Measurements from ENCODE around the gene TECTA. TPM values are rescaled to one million over a fixed set of nuclear protein-coding genes. Genes with fewer than 3 reads are reported as not detected.

The TECTA gene, protein sequence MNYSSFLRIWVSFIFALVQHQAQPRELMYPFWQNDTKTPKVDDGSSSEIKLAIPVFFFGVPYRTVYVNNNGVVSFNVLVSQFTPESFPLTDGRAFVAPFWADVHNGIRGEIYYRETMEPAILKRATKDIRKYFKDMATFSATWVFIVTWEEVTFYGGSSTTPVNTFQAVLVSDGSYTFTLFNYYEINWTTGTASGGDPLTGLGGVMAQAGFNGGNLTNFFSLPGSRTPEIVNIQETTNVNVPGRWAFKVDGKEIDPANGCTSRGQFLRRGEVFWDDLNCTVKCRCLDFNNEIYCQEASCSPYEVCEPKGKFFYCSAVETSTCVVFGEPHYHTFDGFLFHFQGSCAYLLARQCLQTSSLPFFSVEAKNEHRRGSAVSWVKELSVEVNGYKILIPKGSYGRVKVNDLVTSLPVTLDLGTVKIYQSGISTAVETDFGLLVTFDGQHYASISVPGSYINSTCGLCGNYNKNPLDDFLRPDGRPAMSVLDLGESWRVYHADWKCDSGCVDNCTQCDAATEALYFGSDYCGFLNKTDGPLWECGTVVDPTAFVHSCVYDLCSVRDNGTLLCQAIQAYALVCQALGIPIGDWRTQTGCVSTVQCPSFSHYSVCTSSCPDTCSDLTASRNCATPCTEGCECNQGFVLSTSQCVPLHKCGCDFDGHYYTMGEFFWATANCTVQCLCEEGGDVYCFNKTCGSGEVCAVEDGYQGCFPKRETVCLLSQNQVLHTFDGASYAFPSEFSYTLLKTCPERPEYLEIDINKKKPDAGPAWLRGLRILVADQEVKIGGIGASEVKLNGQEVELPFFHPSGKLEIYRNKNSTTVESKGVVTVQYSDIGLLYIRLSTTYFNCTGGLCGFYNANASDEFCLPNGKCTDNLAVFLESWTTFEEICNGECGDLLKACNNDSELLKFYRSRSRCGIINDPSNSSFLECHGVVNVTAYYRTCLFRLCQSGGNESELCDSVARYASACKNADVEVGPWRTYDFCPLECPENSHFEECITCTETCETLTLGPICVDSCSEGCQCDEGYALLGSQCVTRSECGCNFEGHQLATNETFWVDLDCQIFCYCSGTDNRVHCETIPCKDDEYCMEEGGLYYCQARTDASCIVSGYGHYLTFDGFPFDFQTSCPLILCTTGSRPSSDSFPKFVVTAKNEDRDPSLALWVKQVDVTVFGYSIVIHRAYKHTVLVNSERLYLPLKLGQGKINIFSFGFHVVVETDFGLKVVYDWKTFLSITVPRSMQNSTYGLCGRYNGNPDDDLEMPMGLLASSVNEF (N-terminal part only)
- total RNA-seq: 0.49 TPM

GRCh38 chr11:121100943-121101342 is at the start of gene TECTA:
Gene TECTA (plus strand): TSS chr11:121101243. CDS start chr11:121102666, 1,423 bp downstream.
- no peak for DNase-seq

GRCh38 chr11:121053244-121053643 is 47.8 kb upstream of the TECTA start:
- DNase-seq: no peak

- DNase-seq: no peak
These were observed 46.8 kb upstream of the TECTA start for GRCh38 chr11:121054266-121054665.

DNA sequence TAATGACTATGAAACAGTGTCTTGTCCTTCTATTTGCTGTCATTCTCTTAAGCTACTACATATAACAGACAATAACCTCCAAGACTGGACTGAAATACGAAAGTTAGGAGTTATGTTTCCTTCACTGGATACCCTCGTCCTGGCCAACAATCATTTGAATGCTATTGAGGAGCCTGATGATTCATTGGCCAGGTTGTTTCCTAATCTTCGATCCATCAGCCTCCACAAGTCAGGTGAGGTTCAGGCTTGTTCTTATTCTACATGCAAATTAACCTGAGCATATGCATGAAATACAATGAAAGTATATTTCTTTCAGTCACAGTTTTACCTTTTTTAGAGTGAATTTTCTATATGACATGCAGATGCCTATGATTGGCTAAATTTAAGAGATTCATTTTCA is 46.0 kb upstream of the TECTA start:
- DNase-seq: no peak

DNA sequence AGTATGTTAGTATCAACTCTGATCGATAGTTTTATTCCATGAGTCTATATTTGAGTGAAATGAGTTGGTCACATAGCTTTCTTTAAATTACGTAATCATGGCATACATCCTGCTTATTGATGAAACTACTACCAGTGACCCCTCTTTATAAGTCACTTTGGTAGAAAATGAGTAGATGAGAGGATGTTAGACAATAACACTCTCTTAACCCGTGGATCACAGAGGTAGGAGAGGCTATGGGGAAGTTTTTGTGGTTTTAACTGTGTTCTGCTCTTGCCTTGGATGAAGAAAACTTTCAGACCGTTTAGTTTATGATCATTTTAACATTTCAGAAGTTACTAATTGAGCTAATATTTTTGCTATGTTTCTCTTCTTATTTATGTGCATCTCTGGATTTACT is 43.1 kb upstream of the TECTA start:
- DNase-seq: no peak

DNA sequence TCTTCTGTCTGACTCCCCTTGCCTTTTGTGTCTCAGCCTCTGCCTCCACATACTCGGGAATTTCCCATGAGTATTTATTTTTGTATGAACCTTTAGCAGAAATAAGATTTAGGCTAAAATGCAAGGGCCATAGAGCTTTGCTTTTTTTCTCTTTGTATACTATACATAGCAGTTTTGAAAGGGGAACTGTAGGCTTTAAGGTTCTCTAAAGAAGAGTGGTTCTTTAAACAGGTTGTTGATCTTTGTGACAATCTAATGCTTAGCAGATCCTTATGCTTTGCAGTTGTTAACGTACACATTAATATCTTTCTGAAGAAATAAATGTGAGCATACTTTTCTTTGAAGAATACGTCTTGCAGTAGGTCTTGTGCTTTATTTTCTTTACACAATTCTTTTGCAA is 42.1 kb upstream of the TECTA start:
- no peak for DNase-seq

DNA sequence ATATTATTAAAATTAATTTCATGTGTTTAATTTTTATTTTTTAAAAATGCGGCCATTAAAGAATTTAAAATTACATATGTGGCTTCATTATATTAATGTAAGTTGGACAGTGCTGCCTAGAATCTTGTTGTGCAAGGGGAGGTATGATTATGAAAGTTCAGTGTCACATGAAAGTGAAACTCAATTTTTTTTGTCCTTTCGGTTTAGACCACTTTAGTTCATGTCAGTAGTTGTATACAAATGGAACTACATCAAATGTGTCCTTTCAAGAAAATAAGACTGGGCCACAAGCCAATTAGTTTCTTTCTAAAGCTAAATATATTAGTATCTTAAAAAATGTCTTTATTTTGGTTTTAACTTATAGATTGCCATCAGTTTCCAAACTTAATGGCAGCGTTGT is 41.4 kb upstream of the TECTA start:
- no peak for DNase-seq

DNA sequence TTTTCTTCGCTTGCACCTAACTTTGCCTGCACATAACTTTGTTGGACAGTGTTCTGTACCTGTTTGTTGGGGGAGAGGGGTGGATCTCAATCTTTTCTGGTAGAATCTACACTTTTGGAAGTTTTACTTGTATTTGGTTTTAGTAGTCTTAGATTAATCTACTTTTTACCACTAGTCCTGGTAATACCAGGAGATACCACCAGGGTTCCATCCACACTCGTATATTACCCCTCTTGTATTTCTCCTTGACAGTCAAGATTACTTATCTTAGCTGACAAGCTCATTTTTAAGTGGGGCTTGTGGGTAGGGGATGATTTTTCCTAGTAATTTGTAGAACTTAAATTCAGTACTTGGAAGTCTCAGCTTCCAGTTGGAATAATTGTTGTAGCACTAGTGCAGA is 37.3 kb upstream of the TECTA start:
- DNase-seq: no peak

DNA sequence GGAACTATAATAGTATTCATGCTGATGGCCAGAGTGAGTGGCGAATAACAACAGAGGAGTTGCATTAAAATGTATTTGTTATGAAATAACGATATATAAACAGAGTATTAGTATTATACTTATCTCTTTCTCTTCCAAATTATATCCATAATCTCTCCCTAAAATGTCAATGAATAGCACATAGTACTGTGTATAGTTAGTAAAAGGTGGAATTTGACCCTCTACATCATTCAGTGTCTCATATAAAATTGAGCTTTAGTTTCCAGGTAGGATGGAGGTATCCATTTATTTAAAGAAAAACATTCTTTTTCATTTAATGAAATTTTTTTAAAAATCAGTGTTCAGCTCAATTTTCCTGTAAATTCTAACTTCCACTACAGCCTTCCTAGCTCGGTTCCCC is 34.4 kb upstream of the TECTA start:
- no peak for DNase-seq

GRCh38 chr11:121067026-121067425 is 34.0 kb upstream of the TECTA start:
- DNase-seq: no peak

DNA sequence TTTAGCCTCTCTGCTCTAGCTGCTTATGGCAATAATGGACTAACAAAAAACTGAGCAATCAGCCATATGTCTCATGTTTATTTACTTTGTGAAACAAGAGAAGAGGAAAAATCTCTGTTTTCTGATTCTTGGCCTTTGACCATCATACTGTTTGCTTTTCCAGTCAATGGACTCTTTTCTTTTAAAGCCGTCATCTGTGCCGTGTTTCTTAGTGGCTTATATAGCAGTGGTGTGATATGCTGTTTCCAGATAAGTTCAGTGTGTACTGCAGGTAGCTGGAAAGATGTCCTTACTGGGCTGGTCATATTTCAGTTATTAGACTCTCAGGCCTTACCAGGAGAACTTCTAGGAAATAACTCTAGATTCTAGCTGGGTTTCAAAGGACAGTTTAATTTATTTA is 33.6 kb upstream of the TECTA start:
- DNase-seq: no peak

GRCh38 chr11:121067962-121068647 is 32.9 kb upstream of the TECTA start:
- peak; percentile 51 for DNase-seq

DNA sequence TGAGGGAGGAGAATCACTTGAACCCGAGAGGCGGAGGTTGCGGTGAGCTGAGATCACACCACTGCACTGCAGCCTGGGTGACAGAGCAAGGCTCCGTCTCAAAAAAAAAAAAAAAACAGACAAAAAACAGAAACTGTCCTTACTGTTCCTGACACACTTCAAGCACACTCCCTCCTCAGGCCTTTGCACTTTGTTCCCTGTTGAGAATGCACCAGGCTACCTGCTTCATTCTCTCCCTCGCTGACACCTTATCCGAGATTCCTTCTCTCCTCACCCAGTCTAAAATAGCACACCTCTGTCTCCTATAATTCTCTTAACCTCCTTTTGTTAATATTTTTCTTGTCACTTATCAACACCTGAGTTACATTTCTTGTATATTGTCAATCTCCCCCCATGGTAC is 32.3 kb upstream of the TECTA start:
- no peak for DNase-seq

- DNase-seq: no peak
These were observed 29.8 kb upstream of the TECTA start for GRCh38 chr11:121070951-121071845.

GRCh38 chr11:121071846-121072450 is 29.1 kb upstream of the TECTA start:
- DNase-seq: no peak

- DNase-seq: no peak
These were observed 19.7 kb upstream of the TECTA start for GRCh38 chr11:121081321-121081720.

DNA sequence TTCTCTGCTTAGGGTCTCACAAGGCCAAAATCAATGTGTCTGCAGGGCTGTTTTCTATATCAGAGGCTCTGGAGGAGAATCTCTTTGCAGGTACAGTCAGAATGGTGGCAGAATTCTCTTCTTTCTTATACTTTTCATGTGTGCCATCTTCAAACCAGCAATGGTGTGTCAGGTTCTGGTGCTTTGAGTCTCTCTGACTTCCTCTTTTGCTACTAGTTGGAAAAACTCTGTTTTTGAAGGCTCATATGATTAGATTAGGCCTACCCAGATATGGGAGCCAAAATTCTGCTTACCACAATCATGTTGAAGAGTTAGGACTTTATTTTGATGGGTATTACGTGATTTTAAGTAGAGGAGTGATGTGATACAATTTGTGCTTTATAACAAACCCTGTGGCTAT is 18.8 kb upstream of the TECTA start:
- DNase-seq: no peak

DNA sequence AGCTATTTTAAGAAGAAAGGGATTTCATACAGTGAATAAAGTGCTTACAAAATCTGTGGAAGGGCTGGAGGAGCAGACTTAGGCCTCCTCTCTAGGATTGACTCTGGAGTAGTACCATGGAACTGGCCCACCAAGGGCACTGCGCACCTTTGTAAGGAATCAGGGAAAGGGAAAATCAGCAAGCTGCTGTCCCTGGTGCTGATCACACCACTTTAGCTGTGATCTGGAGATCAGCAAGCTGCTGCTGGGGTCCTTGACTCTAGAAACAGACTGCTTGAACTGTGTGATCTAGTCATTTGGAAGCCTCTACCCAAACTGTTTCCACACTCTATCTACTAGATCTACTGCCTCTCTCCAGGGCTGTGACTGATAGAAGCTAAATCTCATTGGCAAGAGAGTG is 18.4 kb upstream of the TECTA start:
- DNase-seq: no peak

- DNase-seq: no peak
These were observed 14.2 kb upstream of the TECTA start for GRCh38 chr11:121086866-121087265.

GRCh38 chr11:121089566-121089965 is 11.5 kb upstream of the TECTA start:
- no peak for DNase-seq

All from skin of body (tissue), 2 donors.